Measurements from ENCODE around the gene TAOK2.

TAOK2 gene

GRCh38 chr16:29963021-29963743, 10.5 kb upstream of the TAOK2 start:
- DNase-seq = no peak

GRCh38 chr16:29968205-29968604, 5.5 kb upstream of the TAOK2 start:
- no peak for DNase-seq

- no peak for DNase-seq
Observed at GRCh38 chr16:29971304-29971703, 2.4 kb upstream of the TAOK2 start.

GRCh38 chr16:29972500-29972899, 1.2 kb upstream of the TAOK2 start:
- no peak for DNase-seq

GRCh38 chr16:29972992-29973383, 680 bp upstream of the TAOK2 start:
- DNase-seq = no peak

- DNase-seq = no peak
Observed at GRCh38 chr16:29974291-29975133, 844 bp downstream of the TAOK2 start.

GRCh38 chr16:29975134-29975538, 1.5 kb downstream of the TAOK2 start:
- no peak for DNase-seq

- DNase-seq = no peak
Observed at GRCh38 chr16:29975811-29976511, 2.3 kb downstream of the TAOK2 start.

GRCh38 chr16:29977063-29977825, 3.6 kb downstream of the TAOK2 start:
- no peak for DNase-seq

GRCh38 chr16:29978081-29978480, 4.4 kb downstream of the TAOK2 start:
- no peak for DNase-seq

- DNase-seq = no peak
Observed at GRCh38 chr16:29978564-29979270, 5.0 kb downstream of the TAOK2 start.

- no peak for DNase-seq
Observed at GRCh38 chr16:29982560-29983419, 9.1 kb downstream of the TAOK2 start.

GRCh38 chr16:29983420-29984136, 9.9 kb downstream of the TAOK2 start:
- DNase-seq = no peak

GRCh38 chr16:29984137-29984763, 10.6 kb downstream of the TAOK2 start:
- DNase-seq = no peak

- no peak for DNase-seq
Observed at GRCh38 chr16:29984764-29985147, 11.1 kb downstream of the TAOK2 start.

GRCh38 chr16:29985271-29985811, 11.7 kb downstream of the TAOK2 start:
- DNase-seq = no peak

- no peak for DNase-seq
Observed at GRCh38 chr16:29986231-29986630, 12.6 kb downstream of the TAOK2 start.

GRCh38 chr16:29986931-29987330, 13.3 kb downstream of the TAOK2 start:
- DNase-seq = no peak

- DNase-seq = no peak
Observed at GRCh38 chr16:29987371-29988085, 13.9 kb downstream of the TAOK2 start.

Data from activated CD8-positive, alpha-beta memory T cell treated with anti-CD3 and anti-CD28 coated beads for 24 hours (primary cell).